Bronchial epithelial cell (primary cell): ENCODE data around the gene UBE2H. TPM values are rescaled to one million over a fixed set of nuclear protein-coding genes. Genes with fewer than 3 reads are reported as not detected.

Experiments used
- DNase-seq: peaks from one replicate; pipeline ENCODE4 v3.0.0-alpha.2; 2010; ENCODE audit warnings: low read depth
- FAIRE-seq: peaks from 2 replicates; lab custom pipeline; 2011; peaks lifted over from hg19 to GRCh38; lab: Jason Lieb, UNC
- H3K27me3 ChIP-seq: 2 replicates; pipeline ENCODE4 v1.5.1; 2011; ENCODE audit warnings: low read length; ENCODE audit not compliant: control insufficient read depth, insufficient read depth
- H3K36me3 ChIP-seq: 2 replicates; pipeline ENCODE4 v1.5.1; 2011; ENCODE audit warnings: low read length; ENCODE audit not compliant: control insufficient read depth, insufficient read depth
- H3K4me3 ChIP-seq: 2 replicates; pipeline ENCODE4 v1.5.1; 2011; ENCODE audit warnings: mild to moderate bottlenecking, low read depth, low read length, control low read depth
- CTCF ChIP-seq: IDR thresholded peaks from 2 replicates; pipeline ENCODE4 v1.5.1; 2011; ENCODE audit warnings: mild to moderate bottlenecking, moderate library complexity, low read length, control low read depth, inconsistent platforms; ENCODE audit not compliant: insufficient read depth, severe bottlenecking
- total RNA-seq: library from RNA; depleted of rRNA; stranded (reverse); fragments of >200 nt; gene quantifications from 2 replicates; pipeline ENCODE4 v1.2.1, GENCODE V29; 2014

The UBE2H gene
- total RNA-seq, 1 donor from 2014 or later = 50.0 TPM

GRCh38 chr7:129948877-129949291 lies 3.9 kb downstream of the UBE2H start:
- no peaks in the 10 kb centered on the region for H3K27me3 ChIP-seq
- FAIRE-seq (no peak), DNase-seq (peak; percentile 90)
- peak overlapping the region; percentile 90 for H3K4me3 ChIP-seq
- H3K36me3 ChIP-seq = no peaks in the 10 kb centered on the region
- peak; percentile 7 for TF ChIP-seq CTCF

DNA sequence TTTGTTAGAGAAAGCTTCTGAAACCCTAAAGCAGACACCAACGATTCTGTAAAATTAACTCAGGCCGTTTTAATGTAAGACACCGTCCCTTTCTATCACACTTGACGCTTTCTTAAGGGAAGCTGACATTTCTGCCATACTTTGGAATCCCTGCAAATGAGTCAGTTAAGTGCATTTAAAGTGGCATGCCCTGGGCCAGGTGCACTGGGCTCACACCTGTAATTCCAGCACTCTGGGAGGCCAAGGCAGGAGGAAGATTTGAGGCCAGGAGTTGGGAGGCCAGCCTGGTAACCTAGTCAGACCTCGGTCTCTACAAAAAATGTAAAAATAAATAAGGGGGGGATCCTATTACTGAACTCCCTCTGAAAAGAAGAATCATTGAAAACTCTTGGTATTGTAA lies 4.4 kb downstream of the UBE2H start:
- Histone ChIP-seq H3K36me3 (no peaks in the 10 kb centered on the region), H3K4me3 (no peak overlapping the region), H3K27me3 (no peaks in the 10 kb centered on the region)
- no peak for TF ChIP-seq CTCF
- FAIRE-seq (no peak), DNase-seq (no peak)

DNA sequence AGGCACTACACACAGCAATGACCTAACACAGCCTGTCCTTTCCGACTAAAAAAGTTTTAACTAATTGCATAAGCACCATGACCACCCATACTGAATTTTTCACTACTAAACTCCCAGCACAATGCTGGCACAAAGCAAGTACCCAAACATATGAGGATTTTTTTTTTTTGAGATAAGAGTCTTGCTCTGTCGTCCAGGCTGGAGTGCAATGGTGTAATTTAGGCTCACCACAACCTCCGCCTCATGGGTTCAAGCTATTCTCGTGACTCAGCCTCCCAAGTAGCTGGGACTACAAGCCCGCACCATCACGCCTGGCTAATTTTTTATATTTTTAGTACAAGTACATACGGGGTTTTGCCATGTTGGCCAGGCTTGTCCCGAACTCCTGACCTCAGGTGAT lies 5.1 kb downstream of the UBE2H start:
- H3K27me3 ChIP-seq = no peaks in the 10 kb centered on the region
- TF ChIP-seq CTCF = no peak
- FAIRE-seq = no peak
- no peaks in the 10 kb centered on the region for H3K36me3 ChIP-seq
- no peak overlapping the region for H3K4me3 ChIP-seq
- no peak for DNase-seq

GRCh38 chr7:129947049-129947448 lies 5.7 kb downstream of the UBE2H start:
- Histone ChIP-seq H3K4me3 (no peak overlapping the region), H3K36me3 (peaks cover 1% of the 10 kb centered on the region), H3K27me3 (no peaks in the 10 kb centered on the region)
- no peak for TF ChIP-seq CTCF
- FAIRE-seq = no peak
- no peak for DNase-seq

DNA sequence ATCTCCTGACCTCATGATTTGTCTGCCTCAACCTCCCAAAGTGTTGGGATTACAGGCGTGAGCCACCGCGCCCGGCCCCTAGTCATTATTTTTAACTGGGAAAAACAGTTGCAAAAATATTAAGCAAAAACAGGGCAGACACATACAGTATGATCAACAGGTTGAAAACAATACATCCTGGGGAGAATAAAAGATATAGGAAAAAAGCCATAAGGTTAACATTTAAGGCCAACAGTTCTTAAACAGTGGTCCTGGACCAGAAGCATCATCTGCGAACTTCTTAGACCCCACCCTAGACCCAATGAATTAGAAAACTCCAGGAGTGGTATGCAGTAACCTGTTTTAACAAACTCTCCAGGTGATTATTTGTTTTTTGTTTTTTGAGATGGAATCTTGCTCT lies 6.5 kb downstream of the UBE2H start:
- Histone ChIP-seq H3K27me3 (no peaks in the 10 kb centered on the region), H3K36me3 (peaks cover 1% of the 10 kb centered on the region), H3K4me3 (no peak overlapping the region)
- FAIRE-seq (no peak), DNase-seq (no peak)
- TF ChIP-seq CTCF = no peak

- DNase-seq (no peak), FAIRE-seq (no peak)
- Histone ChIP-seq H3K4me3 (no peak overlapping the region), H3K36me3 (peaks cover 6% of the 10 kb centered on the region), H3K27me3 (no peaks in the 10 kb centered on the region)
- no peak for TF ChIP-seq CTCF
Observed at GRCh38 chr7:129943352-129943751, 9.4 kb downstream of the UBE2H start.
